Activated CD4-positive, alpha-beta T cell treated with anti-CD3 and anti-CD28 coated beads, Interleukin-2, amount 50 U/mL, for 16 hours (primary cell): Measurements from ENCODE around the gene ALDH6A1.
"Not testable (repeated sequence)": the region's sequence is repeated elsewhere in the genome, so short reads cannot be mapped to it uniquely, and the experiment has no call there.

Experiments
- DNase-seq: peaks from one replicate; pipeline ENCODE4 v3.0.0-alpha.2; 2020

ALDH6A1 gene

DNA sequence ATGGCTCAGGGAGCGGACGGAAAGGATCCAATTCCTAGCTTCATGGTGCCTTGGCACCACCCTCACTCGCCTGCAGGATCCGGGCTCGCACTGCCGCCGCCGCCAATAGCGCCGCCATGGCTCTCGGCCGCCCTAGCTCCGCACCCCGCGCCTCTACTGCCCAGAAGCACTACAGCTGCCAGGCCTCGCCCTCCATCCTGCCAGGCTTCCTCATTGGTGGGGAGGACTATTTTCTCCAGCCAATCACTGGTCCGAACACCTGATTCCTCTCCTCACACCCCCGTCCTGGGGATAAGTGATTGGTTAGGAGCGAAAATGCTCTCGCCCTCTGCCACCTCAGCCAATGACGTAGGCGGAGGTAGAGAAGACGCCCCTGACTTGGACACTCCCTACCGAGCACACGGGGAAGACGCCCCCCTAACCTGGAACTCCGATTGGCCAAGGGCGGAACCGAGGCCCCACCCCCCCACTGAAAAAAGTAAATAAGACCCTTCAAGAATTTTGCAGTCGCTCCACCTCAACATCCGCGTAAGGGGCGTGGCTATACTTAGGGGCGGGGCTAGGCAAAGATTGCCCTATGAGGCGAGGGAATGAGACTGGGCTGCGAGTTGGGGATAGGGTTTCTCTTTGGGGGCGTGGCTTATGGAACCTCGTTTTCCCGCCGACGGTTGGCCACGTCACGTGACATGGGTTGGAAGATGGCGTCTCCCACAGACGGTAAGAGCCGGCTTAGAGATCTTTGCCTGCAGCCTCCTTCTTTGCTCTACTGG is at the start of gene ALDH6A1, which contains the start of gene LIN52:
ALDH6A1 (minus strand) TSS at position 177 of the 770 bp plus-strand sequence; CDS start at position 118, 59 bp downstream.
LIN52 (plus strand) TSS at position 680 of the 770 bp plus-strand sequence; CDS start at position 699, 19 bp downstream.
- DNase-seq, result peak; percentile 100

DNA sequence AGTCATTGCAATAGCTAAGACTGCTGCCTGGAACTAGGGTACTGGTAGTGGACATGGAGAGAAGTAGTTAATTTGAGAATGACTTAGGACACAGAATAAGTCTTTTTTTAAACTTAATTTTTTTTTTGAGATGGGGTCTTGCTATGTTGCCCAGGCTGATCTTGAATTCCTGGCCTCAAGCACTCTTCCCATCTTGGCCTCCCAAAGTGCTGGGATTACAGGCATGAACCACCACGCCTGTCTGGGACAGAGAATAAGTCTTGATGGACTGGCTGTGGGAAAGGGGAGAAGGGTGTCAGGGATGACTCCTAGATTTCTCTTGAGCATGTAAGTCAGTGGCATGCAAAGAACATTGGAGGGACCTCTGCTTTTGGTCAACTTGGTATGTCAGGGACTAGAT is 43.4 kb upstream of the ALDH6A1 start:
- DNase-seq, result no peak

DNA sequence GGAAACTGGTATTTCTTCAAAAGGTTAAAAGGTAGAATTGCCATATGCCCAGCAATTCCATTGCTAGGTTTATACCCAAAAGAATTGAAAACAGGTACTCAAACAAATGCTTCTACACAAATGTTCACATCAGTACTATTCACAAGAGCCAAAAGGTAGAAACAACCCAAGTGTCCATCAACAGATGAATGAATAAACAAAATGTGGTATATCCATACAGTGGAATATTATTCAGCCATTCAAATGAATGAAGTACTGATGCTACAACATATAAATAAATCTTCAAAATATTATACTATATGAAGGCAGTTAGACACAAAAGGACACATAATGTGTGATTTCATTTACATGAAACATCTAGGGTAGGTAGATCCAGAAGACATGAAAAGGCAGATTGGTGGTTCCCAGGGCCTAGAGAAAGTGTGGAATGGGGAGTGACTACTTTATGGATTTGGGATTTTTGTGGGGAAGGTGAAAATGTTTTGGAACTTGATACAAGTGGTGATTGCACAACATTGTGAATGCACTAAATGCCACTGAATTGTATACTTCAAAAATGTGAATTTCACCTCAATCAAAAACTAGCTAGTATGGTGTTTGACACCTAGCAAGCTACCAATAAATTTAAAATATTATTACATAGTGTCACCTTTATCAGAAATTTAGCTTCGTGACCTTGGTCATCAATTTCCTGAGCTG is 42.2 kb upstream of the ALDH6A1 start:
- no peak for DNase-seq

DNA sequence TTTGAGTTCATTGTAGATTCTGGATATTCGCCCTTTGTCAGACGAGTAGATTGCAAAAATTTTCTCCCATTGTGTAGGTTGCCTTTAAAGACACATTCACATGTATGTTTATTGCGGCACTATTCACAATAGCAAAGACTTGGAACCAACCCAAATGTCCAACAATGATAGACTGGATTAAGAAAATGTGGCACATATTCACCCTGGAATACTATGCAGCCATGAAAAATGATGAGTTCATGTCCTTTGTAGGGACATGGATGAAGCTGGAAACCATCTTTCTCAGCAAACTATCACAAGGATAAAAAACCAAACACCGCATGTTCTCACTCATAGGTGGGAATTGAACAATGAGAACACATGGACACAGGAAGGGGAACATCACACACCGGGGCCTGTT is 41.2 kb upstream of the ALDH6A1 start:
- DNase-seq, result not testable (repeated sequence)

DNA sequence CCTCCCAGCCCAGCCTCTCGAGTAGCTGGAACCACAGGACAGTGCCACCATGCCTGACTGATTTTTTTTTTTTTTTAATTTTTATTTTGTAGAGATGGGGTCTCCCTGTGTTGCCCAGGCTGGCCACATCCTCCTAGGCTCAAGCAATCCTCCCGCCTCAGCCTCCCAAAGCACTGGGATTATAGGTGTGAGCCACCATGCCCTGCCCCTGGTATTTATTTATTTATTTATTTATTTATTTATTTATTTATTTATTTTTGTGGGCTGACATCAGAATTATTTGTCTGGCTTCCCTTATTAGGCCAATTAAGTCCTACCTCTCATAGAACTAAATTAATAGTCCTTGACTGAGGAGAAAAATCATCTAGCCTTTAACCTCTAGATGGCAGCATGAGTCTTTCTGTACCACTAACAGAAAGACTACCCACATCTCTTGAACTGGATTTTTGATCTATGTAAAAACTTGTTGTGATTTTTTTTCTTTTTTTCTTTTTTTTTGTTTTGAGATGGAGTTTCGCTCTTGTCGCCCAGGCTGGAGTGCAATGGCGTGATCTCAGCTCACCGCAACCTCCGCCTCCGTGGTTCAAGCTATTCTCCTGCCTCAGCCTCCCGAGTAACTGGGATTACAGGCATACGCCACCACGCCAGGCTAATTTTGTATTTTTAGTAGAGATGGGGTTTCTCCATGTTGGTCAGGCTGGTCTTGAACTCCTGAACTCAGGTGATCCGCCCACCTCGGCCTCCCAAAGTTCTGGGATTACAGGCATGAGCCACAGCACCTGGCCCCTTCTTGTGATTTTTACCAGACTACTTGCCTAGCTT is 27.4 kb upstream of the ALDH6A1 start:
- peak; percentile 50 for DNase-seq

DNA sequence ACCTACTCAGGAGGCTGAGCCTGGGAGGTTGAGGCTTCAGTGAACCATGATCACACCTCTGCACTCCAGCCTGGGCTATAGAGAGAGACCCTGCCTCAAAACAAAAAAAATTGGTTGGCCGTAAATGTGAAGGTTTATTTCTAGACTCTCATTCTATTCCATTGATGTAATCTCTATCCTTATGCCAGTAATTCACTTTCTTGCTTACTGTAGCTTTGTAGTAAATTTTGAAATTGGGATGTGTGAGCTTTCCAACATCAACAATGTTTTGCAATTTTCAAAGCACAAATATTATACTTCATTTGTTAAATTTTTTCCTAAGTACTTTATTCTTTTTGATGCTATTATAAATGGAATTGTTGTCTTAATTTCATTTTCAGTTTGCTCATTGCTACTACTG is 25.1 kb upstream of the ALDH6A1 start:
- DNase-seq, result no peak

DNA sequence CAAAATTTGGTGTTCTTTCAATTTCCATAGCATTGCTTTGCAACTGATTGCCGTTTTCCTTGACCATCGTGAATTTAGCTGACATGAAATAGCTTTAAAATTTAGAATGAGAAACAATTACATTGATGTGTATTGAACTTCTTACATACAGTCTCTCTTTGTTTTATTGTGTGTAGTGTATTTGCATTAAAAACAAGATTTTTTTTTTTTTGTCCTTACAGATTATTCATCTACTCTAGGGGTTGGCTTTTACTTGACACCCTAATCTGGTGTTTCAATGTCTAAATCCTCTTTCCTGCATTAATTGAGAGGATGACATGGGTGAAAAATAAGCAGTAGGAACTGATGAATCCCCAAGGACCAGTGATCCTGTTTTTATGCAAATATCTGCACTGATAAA is 21.1 kb upstream of the ALDH6A1 start:
- no peak for DNase-seq

DNA sequence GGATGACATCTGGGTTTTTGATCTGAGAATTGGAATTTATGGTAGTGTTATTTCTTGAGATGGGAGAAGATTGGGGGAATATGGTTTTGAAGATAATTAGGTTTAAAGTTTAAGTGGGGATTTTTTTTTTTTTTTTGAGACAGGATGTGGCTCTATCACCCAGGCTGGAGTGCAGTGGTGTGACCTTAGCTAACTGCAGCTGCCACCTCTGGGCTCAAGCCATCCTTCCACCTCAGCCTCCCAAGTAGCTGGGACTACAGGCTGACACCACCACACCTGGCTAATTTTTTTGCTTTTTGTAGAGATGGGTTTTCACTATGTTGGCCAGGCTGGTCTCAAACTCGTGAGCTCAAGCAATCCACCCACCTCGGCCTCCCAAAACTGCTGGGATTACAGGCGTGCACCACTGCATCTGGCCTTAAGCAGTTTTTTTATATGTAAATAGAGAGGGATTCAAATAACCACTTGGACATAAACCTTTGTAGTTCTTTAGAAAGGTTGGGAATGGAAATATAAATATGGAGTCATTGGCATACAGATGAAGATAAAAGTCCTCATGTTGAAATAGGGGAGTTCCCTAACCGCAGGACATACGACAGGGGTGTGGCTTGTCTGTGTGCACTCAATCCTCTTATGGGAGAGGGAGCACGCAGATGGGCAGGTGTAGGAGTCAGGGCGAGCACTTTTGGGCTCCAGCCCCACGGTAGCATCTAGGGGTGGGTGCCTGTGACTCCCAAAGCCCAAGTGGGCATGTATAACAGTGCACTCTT is 5.2 kb upstream of the ALDH6A1 start:
- DNase-seq, result no peak

DNA sequence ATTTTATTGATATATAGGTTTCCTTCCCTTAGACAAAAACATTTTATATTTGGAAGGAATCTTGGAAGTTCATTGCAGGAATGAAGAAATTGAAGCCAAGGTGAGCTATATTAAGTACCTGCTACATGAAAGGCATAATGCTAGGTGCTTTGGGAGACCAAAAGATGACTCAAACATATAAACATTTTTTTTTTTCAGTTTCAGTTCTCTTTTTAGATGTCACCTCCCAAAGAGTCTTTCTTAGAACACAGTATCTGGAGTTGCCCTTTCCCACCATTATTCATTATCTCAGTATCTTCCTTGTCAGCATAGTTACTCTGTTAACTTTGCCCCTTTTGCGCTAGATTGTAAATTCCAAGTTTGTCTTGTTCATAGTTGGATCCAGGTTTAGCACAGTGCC is 1.6 kb upstream of the ALDH6A1 start:
- peak; percentile 67 for DNase-seq

DNA sequence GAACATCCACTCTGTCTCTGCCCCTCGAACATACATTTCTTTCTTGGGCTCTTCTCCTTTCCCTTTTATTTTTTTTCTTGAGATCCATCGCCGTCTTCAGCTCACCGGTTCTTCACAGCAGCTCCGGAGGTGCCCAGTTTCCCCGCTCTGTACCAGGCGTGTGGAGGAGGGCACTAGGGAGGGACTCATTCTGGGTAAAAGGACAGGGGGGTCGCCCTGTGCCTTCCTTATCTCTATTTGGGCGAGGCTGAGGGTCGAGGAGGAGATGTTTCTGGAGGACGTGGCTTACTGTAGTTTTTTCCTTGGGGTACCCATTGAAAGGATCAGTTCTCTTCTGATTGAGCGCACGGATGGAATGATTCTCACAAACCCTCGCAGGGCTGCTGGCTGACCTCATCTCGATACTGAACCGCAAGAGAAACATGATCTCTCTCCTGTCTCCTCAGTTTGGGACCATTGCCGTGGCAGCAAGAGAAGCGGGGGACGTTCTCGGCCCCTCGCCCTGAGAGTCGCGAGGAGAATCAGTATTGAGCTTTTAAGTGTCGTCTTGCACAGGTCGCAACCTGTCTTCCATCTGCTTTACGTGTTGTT is 889 bp upstream of the ALDH6A1 start:
- peak; percentile 66 for DNase-seq

DNA sequence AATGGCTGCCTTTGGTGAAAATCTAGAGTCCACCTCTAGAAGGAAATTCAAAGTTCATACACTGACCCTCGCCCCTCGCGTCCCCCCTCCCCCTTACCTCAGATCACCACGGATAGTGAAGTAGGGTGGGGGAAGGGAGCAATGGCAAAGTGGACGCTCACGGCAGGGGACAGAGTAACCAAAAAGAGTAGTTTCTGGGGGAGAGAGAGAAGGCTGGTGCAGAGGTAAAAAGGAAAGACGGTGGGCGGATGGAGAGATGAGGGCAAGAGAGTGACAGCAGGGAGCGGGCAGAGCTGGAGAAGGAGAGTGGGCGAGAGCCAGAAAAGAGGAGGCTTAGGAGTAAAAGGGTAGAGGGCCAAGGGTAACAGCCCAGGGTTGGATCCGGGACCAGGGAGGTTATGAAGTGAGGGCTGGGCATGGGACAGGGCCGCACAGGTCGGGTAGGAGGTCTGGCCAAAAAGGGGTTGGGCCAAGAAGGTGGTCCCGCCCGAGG is 423 bp downstream of the ALDH6A1 start:
- DNase-seq, result no peak

DNA sequence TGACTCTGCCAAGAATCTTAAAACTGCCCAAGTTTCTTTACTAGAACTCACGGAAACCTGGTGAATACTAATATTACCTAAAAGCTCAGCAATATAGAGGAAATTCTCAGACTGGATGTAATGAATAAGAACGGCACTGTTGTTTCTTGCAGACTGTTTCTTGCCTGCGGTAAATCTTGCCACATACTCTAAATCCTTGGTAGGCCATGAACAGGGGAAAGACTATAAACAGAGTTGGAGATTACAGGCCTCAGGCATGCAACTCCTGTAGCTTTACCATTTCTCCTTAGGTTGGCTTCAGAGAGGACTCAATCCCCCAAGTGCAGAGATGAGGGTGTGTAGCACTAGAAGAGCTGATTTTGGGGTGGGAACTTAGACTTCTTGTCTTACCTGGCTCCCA is 1.1 kb downstream of the ALDH6A1 start:
- DNase-seq, result no peak

DNA sequence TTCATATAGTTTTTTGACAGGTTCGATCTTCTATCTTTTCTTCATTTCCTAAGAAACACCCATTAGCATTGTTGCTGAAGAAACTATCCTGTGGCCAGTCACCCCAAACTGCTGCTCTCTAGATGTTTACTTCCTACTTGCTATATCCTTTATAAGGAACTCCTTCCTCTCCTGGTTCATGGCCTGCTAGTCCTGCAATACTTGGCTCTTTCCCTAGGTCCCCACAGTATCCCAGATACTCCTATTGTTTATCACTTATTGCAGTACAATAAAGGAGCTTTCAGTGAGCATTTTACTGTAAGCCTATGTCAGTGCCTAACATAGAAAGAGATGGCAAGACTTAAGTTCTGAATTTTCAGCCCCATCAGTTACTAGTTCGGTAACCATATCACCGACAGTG is 2.8 kb downstream of the ALDH6A1 start:
- DNase-seq, result no peak

DNA sequence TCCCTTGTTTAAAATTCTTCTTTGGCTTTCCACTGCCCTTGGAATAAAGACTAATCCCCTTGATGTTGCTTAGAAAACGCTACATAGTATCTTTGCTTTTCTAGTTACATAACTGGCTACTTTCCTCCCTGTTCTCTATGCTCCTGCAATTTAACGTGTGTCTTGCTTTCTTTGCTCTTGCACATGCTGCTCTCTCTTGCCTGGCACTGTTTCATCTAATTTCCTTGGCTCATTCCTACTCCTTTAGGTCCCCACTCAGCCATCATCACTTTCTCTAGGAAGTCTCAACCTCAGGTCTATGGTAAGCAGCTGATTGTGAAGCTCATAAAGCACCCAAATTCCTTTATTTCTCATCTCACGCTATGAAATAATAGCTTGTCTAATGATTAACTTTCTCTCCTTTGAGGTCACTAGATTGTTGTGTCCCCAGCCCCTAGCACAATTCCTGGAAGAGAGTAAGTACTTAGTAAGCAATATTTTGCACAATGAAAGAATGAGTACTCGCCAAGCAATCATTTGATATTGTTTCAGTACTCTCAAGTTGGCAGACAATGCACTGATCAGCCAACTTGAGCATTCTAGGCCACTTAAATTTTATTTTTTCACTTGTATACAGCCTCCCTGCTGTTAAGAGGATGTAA is 3.3 kb downstream of the ALDH6A1 start:
- no peak for DNase-seq

DNA sequence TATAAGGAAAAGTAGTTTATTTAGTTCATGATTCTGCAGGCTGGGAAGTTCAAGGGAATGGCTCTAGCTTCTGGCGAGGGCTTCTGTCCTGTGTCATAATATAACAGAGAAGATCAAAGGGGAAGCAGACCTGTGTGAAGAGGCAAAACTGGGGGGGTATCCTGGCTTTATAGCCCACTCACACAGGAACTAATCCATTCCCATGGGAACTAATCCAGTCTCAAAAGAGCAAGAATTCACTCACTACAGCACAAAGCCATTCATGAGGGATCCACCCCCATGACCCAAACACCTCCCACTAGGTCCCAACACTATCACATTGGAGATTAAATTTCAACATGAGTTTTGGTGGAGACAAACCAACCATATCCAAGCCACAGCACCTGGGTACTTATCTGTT is 6.9 kb downstream of the ALDH6A1 start:
- no peak for DNase-seq

DNA sequence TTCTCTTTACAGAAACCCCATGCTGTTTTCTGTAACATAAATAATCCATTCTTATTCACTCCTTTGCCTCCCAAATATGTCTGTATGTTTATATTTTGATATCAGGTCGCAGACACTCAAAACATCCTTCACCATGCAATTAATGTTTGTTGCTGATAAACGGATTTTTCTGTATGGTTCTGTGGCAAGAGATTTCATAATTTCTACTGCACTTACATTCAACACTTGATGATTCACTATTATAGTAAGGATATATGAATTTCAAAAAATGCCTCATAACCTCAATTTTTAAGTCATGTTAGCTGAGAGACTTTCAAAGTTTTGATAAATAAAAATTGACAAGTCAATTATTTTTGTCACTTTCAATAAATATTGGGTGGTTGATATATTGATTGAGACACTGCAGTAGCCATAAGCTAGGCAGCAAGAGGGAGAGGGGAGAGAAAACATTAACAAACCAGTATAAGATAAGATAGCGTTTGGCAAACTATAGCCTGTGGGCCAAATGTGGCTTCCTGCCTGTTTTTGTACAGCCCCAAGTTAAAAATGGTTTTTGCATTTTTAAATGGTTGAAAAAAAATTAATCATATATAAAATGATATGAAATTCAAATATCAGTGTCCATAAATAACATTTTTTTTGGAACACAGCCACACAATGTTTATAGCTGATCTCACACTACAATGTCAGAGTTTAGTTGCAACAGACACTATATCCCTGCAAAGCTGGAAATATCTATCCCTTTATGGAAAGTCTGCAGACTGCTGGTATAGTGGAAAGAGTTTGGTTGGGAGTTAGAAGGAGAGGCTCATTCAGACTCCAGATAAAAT is 18.3 kb downstream of the ALDH6A1 start:
- no peak for DNase-seq

DNA sequence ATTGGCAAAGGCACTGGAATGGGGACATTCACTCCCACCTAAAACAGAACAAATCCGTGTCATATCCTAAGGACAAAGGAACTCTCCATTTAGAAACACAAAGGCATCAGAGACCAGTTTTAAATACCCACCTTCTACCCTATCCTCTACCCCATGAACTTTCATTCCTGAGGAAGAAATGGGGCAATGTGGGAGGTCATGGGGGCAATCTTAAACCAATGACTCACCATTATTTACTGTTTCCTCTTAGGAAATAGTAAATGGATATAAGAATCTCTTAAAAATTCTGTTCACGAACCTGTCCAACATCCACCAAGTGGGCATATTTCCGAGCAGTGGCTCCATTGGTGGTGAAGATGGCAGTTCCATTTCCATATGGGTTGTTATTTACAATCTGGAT is 19.4 kb downstream of the ALDH6A1 start:
- DNase-seq, result no peak

DNA sequence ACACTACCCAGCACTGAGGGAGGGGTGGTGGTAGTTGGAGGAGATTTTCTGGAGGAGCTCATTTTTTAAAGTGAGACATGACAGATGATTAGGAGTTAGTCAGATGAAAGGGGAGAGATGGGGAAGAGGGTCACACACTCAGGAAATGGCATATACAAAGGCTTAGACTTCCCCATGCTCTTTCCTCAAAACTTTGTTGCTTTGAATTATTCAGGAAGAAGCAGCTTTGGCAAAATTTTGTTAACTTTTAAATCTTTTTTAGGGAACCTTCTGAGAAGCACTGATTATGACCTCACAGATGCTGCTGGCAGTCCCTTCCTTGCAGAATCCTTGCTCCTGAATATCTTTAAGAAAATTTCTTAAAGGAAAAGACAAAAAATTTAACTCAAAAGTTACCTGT is 19.8 kb downstream of the ALDH6A1 start:
- no peak for DNase-seq

DNA sequence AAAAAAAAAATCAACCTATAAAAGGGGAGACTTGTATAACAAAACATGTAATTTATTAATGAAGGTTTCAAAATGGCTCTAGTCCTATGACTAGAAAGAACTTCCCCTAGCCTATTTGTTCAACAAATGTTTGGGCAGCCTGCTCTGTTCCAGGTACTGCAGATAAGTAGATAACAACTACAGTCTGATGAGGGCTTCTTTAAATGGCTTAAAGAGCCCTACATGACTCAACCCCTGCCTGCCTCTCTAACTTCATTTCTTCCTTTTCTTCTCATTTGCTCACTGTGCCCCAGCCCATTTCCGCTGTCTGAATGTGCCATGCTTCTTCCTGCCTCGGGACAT is 21.5 kb downstream of the ALDH6A1 start:
- no peak for DNase-seq

DNA sequence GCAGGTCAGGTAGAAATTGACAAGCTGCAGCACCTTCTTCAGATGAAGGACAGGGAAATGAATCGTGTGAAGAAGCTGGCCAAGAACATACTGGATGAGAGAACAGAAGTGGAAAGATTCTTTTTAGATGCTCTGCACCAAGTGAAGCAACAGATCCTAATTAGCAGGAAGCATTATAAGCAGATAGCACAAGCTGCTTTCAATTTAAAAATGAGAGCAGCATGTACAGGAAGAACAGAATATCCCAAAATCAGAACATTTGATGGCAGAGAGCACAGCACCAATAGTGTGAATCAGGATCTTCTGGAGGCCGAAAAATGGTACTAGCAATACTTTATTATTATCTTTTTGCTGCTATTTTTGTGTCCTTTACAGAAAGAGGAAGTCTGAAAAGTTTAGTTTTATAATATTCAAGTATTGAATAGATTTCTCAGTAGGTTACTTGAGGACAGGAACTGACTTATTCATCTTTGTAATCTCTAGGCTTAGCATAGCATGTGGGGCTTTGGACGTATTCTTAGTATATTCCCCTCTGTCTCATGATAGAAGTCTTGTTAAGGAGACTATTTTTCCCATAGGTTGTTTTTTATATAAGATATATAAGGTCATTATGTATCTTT is 34.3 kb downstream of the ALDH6A1 start:
- DNase-seq, result no peak
